Glomerular visceral epithelial cell (primary cell): Measurements from ENCODE around the gene DDRGK1.

Experiments
- DNase-seq: peaks from one replicate; pipeline ENCODE4 v3.0.0-alpha.2; 2016; ENCODE audit errors: extremely low spot score

The DDRGK1 gene

GRCh38 chr20:3204124-3204794, at the start of gene DDRGK1:
TSS of gene DDRGK1 (minus strand) at chr20:3204682. CDS start at chr20:3204627, 55 bp downstream.
- DNase-seq = peak; percentile 87

DNA sequence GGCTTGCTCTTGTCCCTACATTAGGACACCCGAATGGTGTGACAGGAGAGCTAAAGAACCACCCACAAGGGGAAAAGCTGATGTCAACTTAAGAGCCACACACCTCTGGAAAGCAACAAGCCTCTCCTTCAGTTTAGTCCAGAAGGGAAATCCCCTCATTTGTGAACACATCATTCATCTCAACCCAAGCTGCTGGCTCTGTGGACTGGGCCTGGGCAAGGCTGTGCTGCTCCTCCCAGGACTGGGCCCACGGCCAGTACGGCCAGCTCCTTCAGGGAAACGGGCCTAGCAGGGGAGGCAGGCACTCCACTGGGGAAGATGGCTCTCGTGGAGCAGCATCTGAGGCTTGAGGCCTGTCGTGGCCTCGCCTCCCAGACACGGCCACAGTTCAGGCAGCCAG, 47.3 kb upstream of the DDRGK1 start:
- DNase-seq = peak; percentile 50

GRCh38 chr20:3250091-3250504, 45.6 kb upstream of the DDRGK1 start:
- no peak for DNase-seq

DNA sequence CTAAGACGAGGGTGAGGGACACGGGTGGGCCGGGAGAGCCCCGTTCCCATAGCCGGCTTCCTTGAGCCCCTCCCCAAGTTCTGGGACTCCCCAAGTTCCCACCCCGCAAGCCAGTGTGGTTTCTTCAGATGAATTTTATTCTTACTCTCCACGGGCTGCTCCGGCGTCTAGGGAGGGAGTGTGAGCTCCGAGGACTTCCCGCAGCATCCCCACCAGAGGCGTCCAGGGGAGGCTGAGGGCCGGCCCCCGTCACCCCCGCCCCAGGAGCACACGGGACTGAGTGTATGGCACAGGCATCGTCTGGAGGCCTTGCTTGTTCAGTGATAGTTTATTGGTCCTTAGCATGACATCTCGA, 44.5 kb upstream of the DDRGK1 start:
- DNase-seq = no peak

GRCh38 chr20:3248167-3248992, 43.9 kb upstream of the DDRGK1 start:
- no peak for DNase-seq

GRCh38 chr20:3247638-3248037, 43.2 kb upstream of the DDRGK1 start:
- DNase-seq = no peak

- no peak for DNase-seq
Measured at GRCh38 chr20:3246682-3247081, 42.2 kb upstream of the DDRGK1 start.

DNA sequence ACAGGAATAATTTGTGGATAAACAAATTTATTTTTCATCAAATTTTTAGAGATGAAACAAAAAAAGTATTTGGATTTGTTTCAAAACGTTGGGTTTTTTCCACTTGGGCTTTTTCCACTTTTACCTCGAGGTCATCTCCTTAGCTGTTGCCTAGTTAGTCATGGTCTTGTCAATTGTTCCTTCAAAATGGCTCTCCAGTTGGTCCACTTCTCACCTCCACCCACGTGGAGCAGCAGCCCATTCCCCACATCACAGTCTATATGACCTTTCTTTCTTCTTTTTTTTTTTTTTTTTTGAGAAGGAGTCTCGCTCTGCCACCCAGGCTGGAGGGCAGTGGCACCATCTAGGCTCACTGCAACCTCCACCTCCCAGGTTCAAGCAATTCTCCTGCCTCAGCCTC, 41.2 kb upstream of the DDRGK1 start:
- DNase-seq = no peak

- no peak for DNase-seq
Measured at GRCh38 chr20:3245156-3245555, 40.7 kb upstream of the DDRGK1 start.

DNA sequence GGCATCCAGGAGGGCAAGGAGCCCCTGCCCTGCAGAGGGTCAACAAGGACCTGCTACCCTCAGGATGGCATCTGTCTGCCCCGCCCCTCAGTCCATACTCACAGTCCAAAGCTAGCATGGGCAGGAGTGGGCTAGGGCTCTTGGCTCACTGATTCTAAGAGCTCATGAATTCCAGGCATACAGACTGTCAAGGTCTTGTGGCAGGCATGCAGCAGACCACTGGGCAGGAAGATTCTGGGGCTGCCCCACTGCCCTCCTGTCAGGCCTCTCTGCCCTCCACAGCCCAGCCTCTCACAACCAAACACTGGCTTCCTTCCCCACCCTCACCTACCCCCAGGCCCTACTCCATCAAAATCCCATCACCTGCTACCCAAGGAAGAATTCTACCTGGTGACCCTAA, 40.1 kb upstream of the DDRGK1 start:
- no peak for DNase-seq

DNA sequence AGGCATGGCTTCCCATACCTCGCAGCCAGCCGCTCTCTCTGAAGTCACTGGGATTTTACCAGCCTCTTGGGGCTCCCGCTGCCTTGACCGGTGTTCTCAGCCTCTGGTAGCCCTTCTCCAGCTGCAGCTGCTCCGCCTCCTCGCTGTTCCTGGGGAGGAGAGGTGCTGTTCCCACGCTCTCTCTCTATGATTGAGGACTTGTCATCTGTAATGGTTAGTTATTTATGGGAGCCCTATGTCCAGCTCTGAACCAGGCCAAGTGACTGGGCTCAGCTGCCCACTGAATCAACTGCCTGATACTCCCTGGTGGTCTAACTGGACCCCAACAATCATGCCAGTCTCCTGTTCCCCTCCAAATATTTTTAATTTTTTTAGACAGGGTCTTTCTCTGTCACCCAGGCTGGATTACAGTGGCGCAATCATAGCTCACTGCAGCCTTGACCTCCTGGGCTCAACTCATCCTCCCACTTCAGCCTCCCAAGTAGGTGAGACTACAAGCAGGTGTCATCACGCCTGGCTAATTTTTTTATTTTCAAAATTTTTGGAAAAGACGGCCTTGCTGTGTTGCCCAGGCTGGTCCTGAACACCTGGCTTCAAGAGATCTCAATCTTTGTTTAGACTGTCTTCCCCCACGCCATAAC, 39.4 kb upstream of the DDRGK1 start:
- no peak for DNase-seq

DNA sequence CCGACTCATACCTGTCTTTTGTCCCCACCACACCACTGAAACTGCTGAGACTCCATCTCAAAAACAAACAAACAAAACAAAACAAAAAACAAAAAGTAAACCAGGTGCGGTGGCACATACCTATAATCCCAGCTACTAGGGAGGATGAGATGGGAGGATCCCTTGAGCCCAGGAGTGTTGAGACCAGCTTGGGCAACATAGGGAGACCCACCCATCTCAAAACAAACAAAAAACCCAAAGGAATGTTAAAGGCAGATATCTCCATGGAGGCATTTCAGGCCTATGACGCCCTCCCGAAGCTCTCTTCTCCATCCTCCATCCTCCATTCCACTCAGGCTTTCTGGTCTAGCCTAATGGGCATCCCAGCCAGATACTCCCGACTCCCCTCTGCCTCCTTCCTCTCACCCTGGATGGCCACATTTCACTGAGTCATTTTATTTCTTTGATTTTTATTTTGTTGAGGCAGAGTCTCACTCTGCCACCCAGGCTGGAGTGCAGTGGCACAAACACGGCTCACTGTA, 37.8 kb upstream of the DDRGK1 start:
- DNase-seq = no peak

- no peak for DNase-seq
Measured at GRCh38 chr20:3240776-3241363, 36.4 kb upstream of the DDRGK1 start.

DNA sequence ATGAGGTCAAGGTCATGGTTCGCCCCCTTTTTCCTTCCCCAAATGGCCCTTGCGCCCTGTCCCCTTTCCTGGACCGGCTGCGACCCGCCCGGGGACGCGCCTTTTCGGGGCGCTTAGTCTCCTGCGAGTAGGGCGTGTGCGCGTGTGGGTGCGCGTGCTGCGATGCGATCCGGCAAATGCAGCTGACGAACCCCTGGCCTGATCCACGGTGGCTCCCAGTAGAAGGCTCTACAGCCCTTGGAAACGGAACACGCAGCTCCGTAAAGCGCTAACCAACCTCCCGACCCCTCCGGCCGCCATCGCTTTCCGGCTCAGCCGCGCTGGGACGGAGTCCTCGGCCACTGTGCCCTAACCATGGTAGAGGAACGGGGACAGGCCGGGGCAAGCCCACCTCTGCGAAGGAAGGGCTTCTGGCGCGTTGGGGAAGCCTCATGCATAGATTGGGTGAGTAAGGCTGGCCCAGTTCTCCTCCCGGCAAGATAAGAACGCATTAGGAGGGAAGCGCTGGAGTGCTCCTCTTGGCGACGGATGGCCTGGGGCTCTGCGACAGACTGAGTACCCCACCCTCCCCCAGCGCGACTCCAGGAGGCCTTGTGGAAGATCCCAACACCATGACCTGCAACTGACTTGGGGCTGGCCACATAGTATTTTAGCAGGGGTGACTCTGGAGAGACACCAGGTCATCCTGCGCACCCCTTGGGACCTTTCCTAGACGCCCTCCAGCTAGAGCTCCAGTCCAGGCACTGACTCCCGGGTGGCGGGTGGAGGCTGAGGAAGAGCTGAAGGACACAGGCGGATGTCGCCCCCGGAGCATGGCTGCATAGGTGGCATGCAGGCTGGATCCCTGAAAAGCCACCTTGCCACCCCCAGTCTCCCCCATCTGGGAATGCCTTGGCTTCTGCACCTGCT, 35.6 kb upstream of the DDRGK1 start:
- no peak for DNase-seq

DNA sequence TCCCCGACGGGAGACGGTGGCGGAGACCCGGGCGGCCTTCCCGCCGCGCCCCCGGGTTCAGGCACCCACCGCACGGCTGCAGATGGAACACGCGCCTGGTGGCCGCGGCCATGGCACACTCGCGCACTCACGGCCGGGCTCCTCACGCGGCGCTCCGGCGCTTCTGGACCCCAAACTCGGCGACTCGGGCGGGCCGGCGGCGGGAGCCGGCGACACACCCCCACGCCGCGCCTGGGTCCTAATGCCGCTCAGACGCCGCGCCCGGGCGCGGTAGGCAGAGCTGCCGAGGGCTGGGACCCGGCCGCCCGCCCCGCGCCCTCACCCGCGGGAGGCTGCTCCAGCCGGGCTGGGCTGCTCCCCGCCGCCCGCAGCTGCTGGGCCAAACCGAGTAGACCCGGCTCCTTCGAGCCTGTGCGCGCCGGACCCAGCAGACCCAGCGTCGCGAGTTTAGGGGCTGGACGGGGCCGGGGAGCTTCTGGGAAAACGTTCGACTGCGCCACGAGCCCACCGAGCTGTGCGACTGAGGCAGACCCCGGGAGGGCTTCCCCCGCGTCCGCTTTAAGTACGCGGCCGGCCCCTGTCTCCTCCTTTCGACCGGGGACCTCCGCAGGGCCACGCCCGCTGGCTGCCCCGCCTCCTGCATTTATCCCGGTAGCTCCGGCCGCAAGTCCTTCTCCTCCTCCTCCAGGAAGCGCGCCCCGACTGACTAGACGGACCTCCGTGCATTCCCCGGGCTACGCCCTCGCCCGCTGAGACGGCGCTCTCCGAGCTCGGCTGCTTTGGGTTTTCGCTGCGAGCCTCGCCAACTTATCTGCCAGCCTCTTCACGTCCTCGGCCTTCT, 34.8 kb upstream of the DDRGK1 start, which contains the start of gene SLC4A11:
TSS of gene SLC4A11 (minus strand) at position 165 of the 841 bp plus-strand sequence. CDS start at position 112, 53 bp downstream.
- peak; percentile 75 for DNase-seq

DNA sequence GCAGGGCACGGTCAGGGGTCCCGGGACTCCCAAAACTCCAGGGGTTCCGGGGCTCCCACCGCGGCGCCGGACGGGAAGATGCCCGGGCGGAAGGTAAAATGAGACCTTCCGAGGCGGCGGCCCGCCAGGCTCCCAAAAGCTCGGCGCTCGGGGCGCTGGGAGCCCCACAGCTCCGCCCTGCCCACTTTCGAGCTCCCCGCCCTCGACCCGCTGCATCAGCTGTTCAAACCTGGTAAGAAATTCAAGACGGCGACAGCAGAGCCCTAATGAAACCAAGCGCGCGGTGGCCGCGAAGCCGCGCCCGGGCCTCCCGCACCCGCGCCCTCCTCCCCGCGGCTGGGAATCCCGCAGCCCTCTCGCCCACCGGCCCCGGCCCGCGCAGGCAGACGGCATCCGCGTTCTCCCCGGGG, 34.1 kb upstream of the DDRGK1 start:
- peak; percentile 42 for DNase-seq

DNA sequence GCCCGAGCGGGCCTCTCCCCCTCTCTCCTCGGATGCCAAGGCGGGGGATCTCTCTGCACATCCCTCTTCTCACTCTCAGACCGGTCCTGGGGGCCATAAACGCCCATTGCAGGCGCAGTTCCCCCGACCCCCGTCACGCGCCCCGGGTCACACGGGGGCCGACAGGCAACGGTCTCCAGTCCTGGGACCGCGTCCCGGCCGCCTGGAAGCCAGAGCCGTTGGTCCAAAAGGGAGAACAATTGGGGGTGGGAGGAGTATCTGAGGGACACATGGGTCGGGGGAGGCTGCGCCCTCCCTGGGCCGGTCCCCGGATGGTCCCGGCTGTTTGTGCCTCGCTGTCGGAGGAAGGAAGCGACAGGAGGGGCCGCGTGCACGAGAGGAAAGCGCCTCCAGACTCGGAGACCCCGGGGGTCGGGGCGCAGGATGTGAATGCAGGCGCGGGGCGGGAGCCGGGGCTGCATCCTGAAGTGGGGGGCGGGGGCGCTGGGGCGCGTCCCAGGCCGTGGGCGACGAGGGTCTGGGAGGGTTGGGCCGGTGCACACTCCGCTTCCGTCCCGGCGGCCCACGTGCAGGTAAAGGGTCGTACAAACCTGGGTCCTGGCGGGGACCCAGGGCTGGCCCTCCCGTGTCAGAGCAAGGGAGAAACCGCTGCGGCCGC, 33.6 kb upstream of the DDRGK1 start:
- no peak for DNase-seq

GRCh38 chr20:3237011-3237957, 32.8 kb upstream of the DDRGK1 start:
- no peak for DNase-seq
